Small intestine (tissue), 7 donors: ENCODE results near the gene RUBCN. TPM values are rescaled to one million over a fixed set of nuclear protein-coding genes. Genes with fewer than 3 reads are reported as not detected.

Experiments
- DNase-seq, 2 donors: peaks; one replicate each; pipeline versions ENCODE4 v3.0.0 to v3.0.0-alpha.2; 2013
- FAIRE-seq: peaks from 2 replicates; lab custom pipeline; 2012; peaks lifted over from hg19 to GRCh38; lab: Jason Lieb, UNC
- H3K27ac ChIP-seq, 3 donors: one replicate each; pipeline ENCODE4 v1.5.1; 2013; ENCODE audit warnings: low read length in 2 of 3, mild to moderate bottlenecking in 2 of 3, control low read depth in 1 of 3, inconsistent platforms in 1 of 3, low read depth in 1 of 3, moderate library complexity in 1 of 3
- H3K27me3 ChIP-seq, 3 donors: one replicate each; pipeline ENCODE4 v1.6.1; 2013; ENCODE audit warnings: low read length in 3 of 3, inconsistent platforms in 1 of 3; ENCODE audit not compliant: control insufficient read depth in 3 of 3, insufficient read depth in 3 of 3
- H3K36me3 ChIP-seq, 3 donors: one replicate each; pipeline ENCODE4 v1.6.1; 2013; ENCODE audit warnings: low read length in 3 of 3, inconsistent platforms in 1 of 3, low read depth in 1 of 3, mild to moderate bottlenecking in 1 of 3, moderate library complexity in 1 of 3; ENCODE audit not compliant: control insufficient read depth in 3 of 3, insufficient read depth in 2 of 3
- H3K4me1 ChIP-seq, 3 donors: one replicate each; pipeline ENCODE4 v1.6.1; 2013; ENCODE audit warnings: low read length in 2 of 3, inconsistent platforms in 1 of 3, low read depth in 1 of 3, mild to moderate bottlenecking in 1 of 3, moderate library complexity in 1 of 3; ENCODE audit not compliant: control insufficient read depth in 3 of 3, insufficient read depth in 2 of 3
- H3K4me3 ChIP-seq, 3 donors: one replicate each; pipeline ENCODE4 v1.5.1; 2013; ENCODE audit warnings: low read length in 3 of 3, control low read depth in 1 of 3, inconsistent platforms in 1 of 3, low read depth in 1 of 3, mild to moderate bottlenecking in 1 of 3, moderate library complexity in 1 of 3
- H3K9me3 ChIP-seq, 2 donors: one replicate each; pipeline ENCODE4 v1.6.1; 2013; ENCODE audit warnings: low read depth in 1 of 2, low read length in 1 of 2; ENCODE audit not compliant: control insufficient read depth in 2 of 2, insufficient read depth in 1 of 2
- WGBS, 3 donors: extraction: QIAGEN DNeasy Blood & Tissue Kit; methylation state at CpG; one replicate each; pipeline ENCODE4 v1.1.7; 2013; 5-methylcytosine and 5-hydroxymethylcytosine counted together
- polyA plus RNA-seq, 4 donors: library from polyadenylated mRNA; stranded (reverse) in 3 of 4; unstranded in 1 of 4; fragments of 200-250 nt in 3 of 4; fragments of 120-200 nt in 1 of 4; gene quantifications; one replicate each; pipeline versions ENCODE4 v1.2.1 to v1.2.3, GENCODE V29; 2013
- donor health status: healthy with polysubstance abuse.
- donor health status: control.
- donor health status: control.
- donor health status: Bipolar disorder and iron deficiency.
- donor health status: healthy.

RUBCN gene
- polyA plus RNA-seq, 4 donors, result 6.9 to 14.6 (median 11.7) TPM

DNA sequence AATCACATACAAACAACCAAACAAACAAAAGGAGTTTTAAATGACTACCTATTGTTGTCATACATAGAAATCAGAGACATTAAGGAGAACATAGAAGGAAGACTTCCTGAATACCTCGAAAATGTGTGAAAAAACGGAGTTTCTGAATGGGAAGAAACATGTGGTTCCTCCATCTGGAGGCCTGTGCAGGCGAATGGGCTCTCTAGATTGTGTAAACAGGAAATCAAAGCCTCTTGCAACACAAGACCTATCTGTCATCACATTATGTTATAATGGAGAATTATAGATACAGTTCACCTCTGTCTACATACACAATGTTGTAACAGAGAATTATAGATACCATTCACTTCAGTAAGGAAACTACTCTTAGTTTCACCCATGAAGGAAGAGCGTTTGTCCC is 44.1 kb downstream of the RUBCN start:
- no peak overlapping the region for H3K27ac ChIP-seq
- H3K27me3 ChIP-seq, result no peaks in the 10 kb centered on the region
- H3K36me3 ChIP-seq, result peaks cover 11 to 59% (median 19%) of the 10 kb centered on the region in 3 donors
- no peaks in the 10 kb centered on the region for H3K4me1 ChIP-seq
- no peak for DNase-seq
- WGBS, 3 donors, result 70 to 90% (median 82%) methylated on average over 4 of the region's 4 CpGs
- H3K9me3 ChIP-seq, result no peaks in the 10 kb centered on the region
- no peak overlapping the region for H3K4me3 ChIP-seq
- no peak for FAIRE-seq

DNA sequence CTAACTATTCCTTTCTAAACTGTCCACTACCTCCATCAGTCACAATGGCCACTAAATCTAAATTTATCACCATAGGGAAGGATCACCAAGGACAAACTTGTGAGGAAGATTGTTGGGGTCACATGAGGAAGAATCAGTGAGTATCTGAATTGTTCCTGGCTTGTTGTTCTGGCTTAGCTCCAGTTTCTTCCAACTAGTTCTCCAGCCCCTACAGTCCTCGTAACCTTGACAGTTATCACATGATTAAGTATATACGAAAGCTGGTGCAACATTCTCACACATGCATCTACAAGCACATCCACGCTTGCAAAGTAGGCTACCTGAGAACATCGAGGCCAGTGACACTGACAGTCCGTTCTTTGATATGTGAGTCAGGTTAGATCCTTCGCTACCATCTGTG is 46.0 kb downstream of the RUBCN start:
- Histone ChIP-seq H3K9me3 (no peaks in the 10 kb centered on the region), H3K4me3 (no peak overlapping the region), H3K36me3 (peaks cover 11 to 53% (median 13%) of the 10 kb centered on the region in 3 donors), H3K27me3 (no peaks in the 10 kb centered on the region), H3K4me1 (no peaks in the 10 kb centered on the region), H3K27ac (no peak overlapping the region)
- no peak for DNase-seq
- 90 to 94% (median 91%) methylated on average over 6 of the region's 6 CpGs for WGBS, 3 donors
- FAIRE-seq, result no peak

DNA sequence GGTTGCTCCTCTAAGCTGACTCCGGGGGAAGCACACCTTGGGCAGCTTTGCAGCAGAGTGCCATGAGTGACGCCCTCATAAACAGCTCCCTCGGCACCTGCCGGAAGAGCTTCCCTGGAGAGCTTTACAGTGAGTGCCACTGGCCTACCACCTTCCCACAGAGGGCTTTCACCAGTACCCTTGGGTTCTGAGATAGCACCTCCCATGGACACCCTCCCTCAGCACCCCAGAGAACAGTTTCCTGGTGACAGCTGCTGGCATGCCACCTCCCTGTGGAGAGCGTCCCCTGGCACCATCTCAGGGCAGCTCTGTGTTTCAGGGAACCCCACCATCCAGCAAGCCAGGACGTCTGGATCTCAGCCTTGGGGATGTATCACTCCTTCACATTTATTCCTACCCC is 49.1 kb downstream of the RUBCN start:
- WGBS, 3 donors, result 96 to 99% (median 98%) methylated on average over 5 to 6 of the region's 6 CpGs
- FAIRE-seq, result no peak

DNA sequence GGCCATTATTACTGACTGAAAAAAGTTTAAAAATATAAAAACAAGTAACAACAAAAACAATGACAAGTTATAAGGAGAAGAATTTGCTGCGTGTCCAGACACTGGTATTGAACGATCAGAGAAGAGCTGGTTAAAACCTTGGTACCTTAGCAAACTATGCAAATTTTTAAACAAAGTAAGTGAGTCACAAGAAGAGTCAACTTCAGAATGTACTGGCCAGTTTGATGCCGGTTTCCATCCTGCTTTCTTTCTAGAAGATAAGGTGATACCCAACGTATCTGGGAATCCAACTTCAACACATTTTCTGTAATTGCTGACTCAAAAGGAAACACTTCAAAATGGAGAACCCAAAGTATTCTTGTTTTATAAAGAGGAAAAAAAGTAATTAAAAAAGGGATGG is 49.8 kb downstream of the RUBCN start:
- no peaks in the 10 kb centered on the region for H3K27me3 ChIP-seq
- H3K4me1 ChIP-seq, result no peaks in the 10 kb centered on the region
- 81 to 93% (median 87%) methylated on average over 4 of the region's 4 CpGs for WGBS, 3 donors
- no peaks in the 10 kb centered on the region for H3K9me3 ChIP-seq
- no peak overlapping the region for H3K4me3 ChIP-seq
- no peak for DNase-seq
- no peak for FAIRE-seq
- H3K36me3 ChIP-seq, result peaks cover 9 to 45% (median 13%) of the 10 kb centered on the region in 3 donors
- H3K27ac ChIP-seq, result no peak overlapping the region

More for the DNA sequence above, 49.1 kb downstream of the RUBCN start:
- H3K9me3 ChIP-seq, result no peaks in the 10 kb centered on the region
- no peaks in the 10 kb centered on the region for H3K27me3 ChIP-seq
- H3K4me3 ChIP-seq, result no peak overlapping the region
- H3K4me1 ChIP-seq, result no peaks in the 10 kb centered on the region
- peaks cover 4 to 44% (median 12%) of the 10 kb centered on the region in 3 donors for H3K36me3 ChIP-seq
- H3K27ac ChIP-seq, result no peak overlapping the region
- DNase-seq, result no peak

DNA sequence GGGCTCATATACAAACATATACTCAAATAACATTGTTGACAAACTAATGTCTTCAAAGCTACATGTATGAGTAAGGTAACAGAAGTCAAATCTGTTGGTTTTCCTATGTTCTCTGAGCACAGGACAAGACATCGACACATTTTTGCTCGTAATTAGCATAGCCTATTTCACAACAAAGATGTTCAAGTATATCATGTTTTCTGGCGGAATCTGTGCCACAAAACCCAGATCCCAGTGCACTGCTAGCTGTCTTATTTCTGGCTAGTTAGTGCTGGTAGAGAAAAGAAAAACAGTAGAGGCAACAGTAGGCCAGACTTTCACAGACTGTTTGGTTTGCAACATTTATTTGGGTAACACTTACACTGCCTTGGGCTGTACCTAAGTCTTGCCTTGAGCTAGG is 51.2 kb downstream of the RUBCN start:
- DNase-seq (no peak), FAIRE-seq (no peak)
- Histone ChIP-seq H3K27ac (no peak overlapping the region), H3K27me3 (no peaks in the 10 kb centered on the region), H3K4me1 (no peaks in the 10 kb centered on the region), H3K4me3 (no peak overlapping the region), H3K9me3 (no peaks in the 10 kb centered on the region), H3K36me3 (peaks cover 11 to 48% (median 18%) of the 10 kb centered on the region in 3 donors)
- 94 to 96% (median 95%) methylated on average over 3 of the region's 3 CpGs for WGBS, 3 donors

DNA sequence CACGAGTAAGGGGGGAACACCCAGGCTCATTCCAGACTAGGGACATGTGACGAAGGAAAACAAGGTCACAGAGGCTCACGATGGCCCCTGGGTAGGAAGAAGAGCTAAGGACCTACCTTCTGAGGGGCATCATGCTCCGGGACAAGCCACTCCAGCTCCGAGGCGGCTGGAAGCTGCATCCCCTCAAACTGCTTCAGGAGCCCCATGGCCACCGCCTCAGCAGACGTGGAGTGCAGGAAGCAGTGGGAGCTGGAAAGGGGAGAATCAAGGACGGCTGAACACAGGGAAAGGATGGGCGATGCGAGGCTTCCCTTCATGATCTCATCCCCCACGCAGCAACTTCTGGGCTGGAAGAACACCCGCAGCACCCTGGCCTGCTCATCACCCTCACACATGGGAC is 53.5 kb downstream of the RUBCN start:
- Histone ChIP-seq H3K27me3 (no peaks in the 10 kb centered on the region), H3K4me3 (no peak overlapping the region), H3K27ac (no peak overlapping the region), H3K36me3 (peaks cover 11 to 47% (median 18%) of the 10 kb centered on the region in 3 donors), H3K9me3 (no peaks in the 10 kb centered on the region), H3K4me1 (no peaks in the 10 kb centered on the region)
- WGBS, 3 donors, result 90 to 94% (median 91%) methylated on average over 13 of the region's 13 CpGs
- no peak for FAIRE-seq
- no peak for DNase-seq

DNA sequence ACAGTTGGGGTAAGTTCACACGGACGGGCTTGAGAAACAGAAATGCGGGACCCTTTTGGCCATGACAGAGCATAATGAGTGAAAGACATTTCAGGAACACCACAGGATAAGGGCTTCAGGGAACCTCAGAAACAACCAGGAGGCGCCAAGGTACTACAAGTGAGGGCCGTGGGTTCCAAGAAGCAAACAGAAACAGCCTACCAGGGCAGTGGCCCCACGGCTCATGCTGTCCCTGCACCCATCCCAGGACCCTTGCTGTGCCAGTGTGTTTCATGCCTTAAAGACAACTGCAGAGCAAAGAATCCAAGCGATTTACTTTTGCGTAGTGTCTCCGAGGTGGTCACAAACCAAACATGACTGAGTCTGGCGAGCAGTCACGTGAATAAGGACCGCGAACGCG is 54.0 kb downstream of the RUBCN start:
- Histone ChIP-seq H3K36me3 (peaks cover 11 to 48% (median 18%) of the 10 kb centered on the region in 3 donors), H3K4me3 (no peak overlapping the region), H3K27me3 (no peaks in the 10 kb centered on the region), H3K4me1 (no peaks in the 10 kb centered on the region), H3K27ac (no peak overlapping the region), H3K9me3 (no peaks in the 10 kb centered on the region)
- DNase-seq (no peak), FAIRE-seq (no peak)
- 94 to 97% (median 96%) methylated on average over 15 of the region's 15 CpGs for WGBS, 3 donors

DNA sequence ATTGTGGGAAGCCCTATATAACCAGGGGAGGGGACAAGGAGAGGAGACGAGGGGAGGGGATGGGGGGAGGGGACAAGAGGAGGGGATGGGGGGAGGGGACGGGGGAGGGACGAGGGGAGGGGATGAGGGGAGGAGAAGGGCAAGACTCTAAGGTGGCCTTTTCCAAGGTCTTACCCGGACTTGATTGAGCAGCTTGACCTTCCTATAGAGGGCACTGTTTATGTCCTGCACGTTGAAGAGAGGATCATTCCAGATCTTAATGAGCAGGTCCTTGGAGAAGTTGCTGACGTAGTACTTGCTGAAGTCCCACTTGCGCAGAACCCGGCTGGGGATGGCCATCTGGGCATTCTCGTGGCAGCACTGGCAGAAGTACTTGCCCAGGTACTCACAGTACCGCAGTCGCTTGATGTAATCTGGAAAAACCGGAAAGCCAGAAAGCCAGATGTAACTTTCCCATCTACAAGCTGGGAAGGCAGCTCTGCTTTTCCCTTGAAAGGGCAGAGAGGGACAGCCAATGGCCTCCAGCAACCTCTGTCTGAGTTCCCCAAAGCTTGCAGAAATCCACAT is 55.7 kb downstream of the RUBCN start:
- H3K9me3 ChIP-seq, result no peaks in the 10 kb centered on the region
- no peaks in the 10 kb centered on the region for H3K4me1 ChIP-seq
- no peaks in the 10 kb centered on the region for H3K27me3 ChIP-seq
- no peak overlapping the region for H3K4me3 ChIP-seq
- 82 to 88% (median 87%) methylated on average over 11 to 12 of the region's 12 CpGs for WGBS, 3 donors
- H3K36me3 ChIP-seq, result peaks cover 11 to 53% (median 18%) of the 10 kb centered on the region in 3 donors
- H3K27ac ChIP-seq, result no peak overlapping the region
- DNase-seq (no peak), FAIRE-seq (no peak)

DNA sequence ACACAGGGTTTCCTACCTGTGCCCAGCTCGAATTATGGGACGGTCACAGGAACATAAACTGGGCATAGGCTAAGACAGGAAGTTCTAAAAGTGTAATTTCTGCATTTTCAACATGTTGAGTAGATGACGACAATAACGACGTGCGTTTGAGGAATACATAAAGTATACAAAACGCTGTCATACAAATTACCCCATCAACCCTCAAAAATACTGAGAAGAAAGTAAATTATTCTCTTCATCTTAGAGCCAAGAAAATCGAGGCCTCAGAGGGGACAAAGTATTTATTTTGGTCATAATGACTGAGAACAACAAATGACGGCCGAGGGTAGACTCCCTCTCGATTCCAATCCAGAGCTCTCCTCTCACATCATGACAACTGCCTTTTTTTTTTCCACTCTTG is 60.8 kb downstream of the RUBCN start:
- H3K4me3 ChIP-seq, result no peak overlapping the region
- FAIRE-seq (no peak), DNase-seq (no peak)
- H3K36me3 ChIP-seq, result peaks cover 6 to 61% (median 20%) of the 10 kb centered on the region in 3 donors
- H3K4me1 ChIP-seq, result peaks cover 0 to 13% (median 0%) of the 10 kb centered on the region in 3 donors
- H3K27ac ChIP-seq, result no peak overlapping the region
- WGBS, 3 donors, result 81 to 87% (median 86%) methylated on average over 11 of the region's 11 CpGs
- H3K27me3 ChIP-seq, result no peaks in the 10 kb centered on the region
- H3K9me3 ChIP-seq, result no peaks in the 10 kb centered on the region
